K562 (cell line): ENCODE results near the gene RNF145. TPM values are rescaled to one million over a fixed set of nuclear protein-coding genes. Genes with fewer than 3 reads are reported as not detected.
"Not testable (repeated sequence)": the region's sequence is repeated elsewhere in the genome, so short reads cannot be mapped to it uniquely, and the experiment has no call there.

Experiments
- ATAC-seq: fragments of 200-7000 bp; cut with Tn5 transposase; 3 replicates; pipeline ENCODE4 v1.9.1; 2020; ENCODE audit warnings: moderate library complexity
- BruUV-seq: library from RNA; stranded (reverse); fragments of 400-500 nt; replicated peaks from 2 replicates; lab custom pipeline; 2021; lab: Mats Ljungman, UMichigan
- CTCF ChIA-PET: fragments of 300-600 bp; formaldehyde crosslinking; extraction: SDS; loops from one replicate; lab custom pipeline; 2021; ENCODE audit warnings: low intra/inter-chr PET ratio; lab: Yijun Ruan, JAX
- POLR2A ChIA-PET: fragments of 300-600, 350-650 bp; sonication (Branson Sonifier 250); formaldehyde crosslinking; extraction: SDS; loops from one replicate; lab custom pipeline; 2021; ENCODE audit warnings: antibody characterized with exemption, inconsistent platforms; lab: Yijun Ruan, JAX
- DNase-seq, 4 experiments: peaks; one replicate each; pipeline versions ENCODE4 v3.0.0 to v3.0.0-alpha.2; 2011 to 2018; ENCODE audit warnings: low spot score in 3 of 4, mixed read lengths in 3 of 4; ENCODE audit errors: extremely low read depth in 1 of 4
- FAIRE-seq: peaks from 2 replicates; lab custom pipeline; 2011; peaks lifted over from hg19 to GRCh38; lab: Jason Lieb, UNC
- H2AFZ ChIP-seq: 2 replicates; pipeline ENCODE4 v1.6.0; 2011; ENCODE audit warnings: low read depth, low read length, control low read depth, inconsistent platforms
- H3K27ac ChIP-seq: fragments of 200-600 bp; 3 replicates; pipeline ENCODE4 v1.8.0; 2011; ENCODE audit warnings: low read depth, mild to moderate bottlenecking, control low read depth, inconsistent platforms, low read length, moderate library complexity, mixed read lengths; ENCODE audit errors: extremely low read depth
- H3K27me3 ChIP-seq, 2 experiments: fragments of 300-600 bp in 1 of 2; 2 replicates in 1 of 2; 3 replicates in 1 of 2; pipeline versions ENCODE4 v1.6.0 to v1.8.0; 2011; ENCODE audit warnings: inconsistent platforms in 2 of 2, low read length in 2 of 2, mild to moderate bottlenecking in 1 of 2, mixed read lengths in 1 of 2, moderate library complexity in 1 of 2; ENCODE audit not compliant: control insufficient read depth in 2 of 2, insufficient read depth in 2 of 2
- H3K36me3 ChIP-seq: fragments of 300-600 bp; 3 replicates; pipeline ENCODE4 v1.8.0; 2011; ENCODE audit warnings: mild to moderate bottlenecking, low read length, inconsistent platforms; ENCODE audit not compliant: control insufficient read depth, insufficient read depth
- H3K4me1 ChIP-seq, 2 experiments: fragments of 200-600 bp in 1 of 2; replicated peaks in 1 of 2; 2 replicates in 1 of 2; 3 replicates in 1 of 2; pipeline versions ENCODE4 v1.5.1 to v1.8.0; 2011; ENCODE audit warnings: inconsistent platforms in 2 of 2, low read length in 2 of 2, mild to moderate bottlenecking in 1 of 2, mixed read lengths in 1 of 2, moderate library complexity in 1 of 2; ENCODE audit not compliant: control insufficient read depth in 2 of 2, insufficient read depth in 2 of 2
- H3K4me2 ChIP-seq: 2 replicates; pipeline ENCODE4 v1.6.1; 2011; ENCODE audit warnings: low read length, control low read depth, inconsistent platforms, mixed read lengths; ENCODE audit not compliant: insufficient read depth
- H3K4me3 ChIP-seq: fragments of 200-600 bp; sonication (generic), shearing (Covaris generic); 2 replicates; pipeline ENCODE4 v1.5.1; 2016; ENCODE audit warnings: control low read depth, inconsistent platforms
- H3K79me2 ChIP-seq: fragments of 200-600 bp; 3 replicates; pipeline ENCODE4 v1.8.0; 2011; ENCODE audit warnings: low read length, inconsistent platforms; ENCODE audit not compliant: control insufficient read depth, insufficient read depth
- H3K9ac ChIP-seq, 2 experiments: 2 replicates each; pipeline versions ENCODE4 v1.6.0 to v1.6.1; 2011; ENCODE audit warnings: low read depth in 2 of 2, low read length in 2 of 2, control low read depth in 1 of 2, inconsistent platforms in 1 of 2, mild to moderate bottlenecking in 1 of 2, mixed read lengths in 1 of 2; ENCODE audit not compliant: insufficient read depth in 1 of 2
- H3K9me1 ChIP-seq: one replicate; pipeline ENCODE4 v1.6.0; 2011; ENCODE audit warnings: inconsistent platforms, mild to moderate bottlenecking, low read length, moderate library complexity; ENCODE audit not compliant: control insufficient read depth, insufficient read depth
- H3K9me3 ChIP-seq: replicated peaks from 2 replicates; pipeline ENCODE4 v1.5.1; 2011; ENCODE audit warnings: low read depth, low read length, inconsistent platforms; ENCODE audit not compliant: control insufficient read depth, insufficient read depth
- H4K20me1 ChIP-seq: replicated peaks from 2 replicates; pipeline ENCODE4 v1.6.1; 2011; ENCODE audit warnings: low read length, inconsistent platforms, mixed read lengths; ENCODE audit not compliant: control insufficient read depth, insufficient read depth
- MAFK ChIP-seq: IDR thresholded peaks from 2 replicates; pipeline ENCODE4 v1.6.1; 2011; ENCODE audit warnings: low read length, improper control_type of control experiment
- MTA2 ChIP-seq: fragments of 450-650 bp; IDR thresholded peaks from 2 replicates; pipeline ENCODE4 v1.6.1; 2016; ENCODE audit warnings: low read depth
- NCOA2 ChIP-seq, 2 experiments: fragments of 450-650 bp; IDR thresholded peaks; 2 replicates each; pipeline ENCODE4 v1.6.1; 2018; ENCODE audit warnings: mild to moderate bottlenecking in 2 of 2, moderate library complexity in 1 of 2; ENCODE audit not compliant: partially characterized antibody in 2 of 2
- RNF2 ChIP-seq: sonication (generic); IDR thresholded peaks from 2 replicates; pipeline ENCODE4 v1.6.1; 2016
- SMAD1 ChIP-seq: fragments of 150-350 bp; IDR thresholded peaks from 2 replicates; pipeline ENCODE4 v1.6.1; 2014; ENCODE audit warnings: low read length, low read depth; ENCODE audit not compliant: partially characterized antibody
- THAP12 ChIP-seq: fragments of 250-450 bp; sonication (Bioruptor Pico); IDR thresholded peaks from 2 replicates; pipeline ENCODE4 v1.9.0; 2021; ENCODE audit warnings: mild to moderate bottlenecking, inconsistent platforms
- ZFPM2 ChIP-seq: fragments of 250-450 bp; sonication (Bioruptor Pico); IDR thresholded peaks from 2 replicates; pipeline ENCODE4 v1.5.1; 2022; ENCODE audit warnings: mild to moderate bottlenecking
- ZNF316 ChIP-seq: fragments of 450-650 bp; IDR thresholded peaks from 2 replicates; pipeline ENCODE4 v1.6.1; 2016
- ZSCAN29 ChIP-seq: fragments of 450-650 bp; IDR thresholded peaks from 2 replicates; pipeline ENCODE4 v1.6.1; 2017
- WGBS: fragments of 100-300 bp; shearing (Covaris generic); methylation state at CpG from one replicate; pipeline ENCODE4 v1.1.6; 2016; ENCODE audit warnings: low coverage, mixed read lengths; ENCODE audit not compliant: insufficient coverage; ENCODE audit errors: missing lambda C conversion rate; 5-methylcytosine and 5-hydroxymethylcytosine counted together
- in situ Hi-C: fragments of 300-500 bp; cut with MboI; formaldehyde crosslinking; loops from 4 replicates; pipeline ENCODE4 v1.15.0; 2018; ENCODE audit warnings: inconsistent platforms, mixed read lengths
- intact Hi-C: fragments of 100-400 bp; cut with micrococcal nuclease; formaldehyde crosslinking; loops from 2 replicates; pipeline ENCODE4 v1.14.2; 2022
- polyA plus RNA-seq, 8 experiments: library from polyadenylated mRNA; depleted of rRNA in 4 of 8; stranded (reverse) in 5 of 8; unstranded in 3 of 8; fragments of >200 nt; fragmentation: Nextera tagmentation in 2 of 8; fragmentation: Illumina TruSeq in 1 of 8; extraction: Ambion mirVana in 2 of 8; extraction: Trizol in 1 of 8; gene quantifications; 2 replicates each; pipeline versions ENCODE4 v1.2.1 to v1.2.3, GENCODE V29; 2011 to 2014; ENCODE audit warnings: inconsistent platforms in 1 of 8, missing spikeins in 1 of 8
- total RNA-seq, 7 experiments: library from RNA; depleted of rRNA in 6 of 7; stranded (reverse); fragments of >200 nt in 6 of 7; fragmentation: Illumina TruSeq in 2 of 7; extraction: Trizol in 2 of 7; gene quantifications; 2 replicates each; pipeline versions ENCODE4 v1.2.1 to v1.2.3, GENCODE V29; 2011 to 2021; ENCODE audit warnings: low replicate concordance in 1 of 7

Gene RNF145
- total and polyA plus RNA-seq, 9 of the 15 experiments (the other 6 are each of a cell fraction or from before 2014, with no cell fraction given), result 13.6 to 40.7 (median 25.4) TPM

- TF ChIP-seq THAP12 (CRISPR knock-in tag) (no peak), ZSCAN29 (no peak), SMAD1 (no peak), RNF2 (no peak), ZNF316 (peak; percentile 90), ZFPM2 (CRISPR knock-in tag) (no peak), MAFK (peak; percentile 72), NCOA2 (IDR thresholded peaks at IDR 0.05; ENCODE audit: partially characterized antibody in 2 of 2) (no peak), MTA2 (no peak)
- TF ChIP-seq, all 486 proteins: peak for 5
Measured at GRCh38 chr5:159161361-159162214, 47.8 kb downstream of the RNF145 start (continued).

GRCh38 chr5:159158553-159159091, 50.7 kb downstream of the RNF145 start:
- ATAC-seq, POLR2A ChIA-PET, H3K79me2 ChIP-seq, H3K9me1 ChIP-seq, H3K4me2 ChIP-seq, H3K4me3 ChIP-seq, H3K27me3 ChIP-seq, H2AFZ ChIP-seq, H3K9me3 ChIP-seq, H3K27ac ChIP-seq, H3K4me1 ChIP-seq, BruUV-seq, FAIRE-seq, H3K9ac ChIP-seq, H4K20me1 ChIP-seq, DNase-seq: not testable (repeated sequence)
- peaks cover 77% of the 10 kb centered on the region for H3K36me3 ChIP-seq
- in situ Hi-C loops, result loop anchor here (5.0 to 25.0 kb wide), 2 partner anchors 159 to 829 kb away; no protein-coding TSS in a partner anchor
- CTCF ChIA-PET, result interaction anchor here (4.7 kb wide), 1 partner anchor 159 kb away, joined by 29 read pairs; no protein-coding TSS in a partner anchor
- intact Hi-C loops, result loop anchor here (5.0 to 10.0 kb wide), 2 partner anchors 49 to 286 kb away; partner anchors contain the start of gene RNF145
- WGBS, result 65% methylated on average over 4 of the region's 4 CpGs
